Suppressor macrophage (primary cell): ENCODE data around the gene TMEM100.

Experiments used
- DNase-seq, 4 experiments: peaks; one replicate each; pipeline ENCODE4 v3.0.0-alpha.2; 2020 to 2022

Gene TMEM100

GRCh38 chr17:55743103-55743679, 20.5 kb upstream of the TMEM100 start:
- DNase-seq, result no peak

DNA sequence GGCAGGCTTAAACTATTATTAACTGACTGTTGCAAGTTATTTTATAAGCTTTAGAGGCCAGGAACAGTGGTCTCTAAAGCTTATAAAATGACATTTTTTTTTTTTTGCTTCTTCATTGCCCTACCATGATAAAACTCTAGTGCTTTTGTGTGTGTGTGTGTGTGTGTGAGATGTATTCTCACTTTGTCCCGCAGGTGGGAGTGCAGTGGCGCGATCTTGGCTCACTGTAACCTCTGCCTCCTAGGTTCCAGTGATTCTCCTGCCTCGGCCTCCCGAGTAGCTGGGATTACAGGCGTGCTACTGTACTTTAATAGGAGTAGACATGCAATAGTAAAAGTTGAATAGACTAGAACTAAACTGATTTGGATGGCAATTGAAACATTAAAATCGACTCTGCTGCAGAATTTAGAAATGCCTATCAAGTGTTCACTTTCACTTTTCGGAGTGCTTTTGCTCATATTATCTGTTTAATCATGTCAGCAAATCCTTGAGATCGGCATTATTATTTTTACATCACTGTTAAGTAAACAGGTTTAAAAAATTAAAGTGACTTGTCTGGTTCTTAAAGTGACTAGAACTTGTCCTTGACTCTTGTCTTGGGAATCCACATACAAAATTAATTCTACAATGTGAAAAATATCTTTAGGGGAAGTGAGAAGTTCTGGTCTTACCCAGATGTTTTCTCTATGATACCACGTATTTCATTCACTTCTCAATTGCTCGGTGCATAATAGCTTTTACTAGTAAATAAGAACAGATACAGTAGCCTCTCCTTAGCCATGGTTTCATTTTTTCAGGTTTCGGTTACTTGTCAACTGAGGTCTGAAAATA, 19.8 kb upstream of the TMEM100 start:
- DNase-seq, result no peak

- DNase-seq, result no peak
Measured at GRCh38 chr17:55741356-55741700, 18.7 kb upstream of the TMEM100 start.

DNA sequence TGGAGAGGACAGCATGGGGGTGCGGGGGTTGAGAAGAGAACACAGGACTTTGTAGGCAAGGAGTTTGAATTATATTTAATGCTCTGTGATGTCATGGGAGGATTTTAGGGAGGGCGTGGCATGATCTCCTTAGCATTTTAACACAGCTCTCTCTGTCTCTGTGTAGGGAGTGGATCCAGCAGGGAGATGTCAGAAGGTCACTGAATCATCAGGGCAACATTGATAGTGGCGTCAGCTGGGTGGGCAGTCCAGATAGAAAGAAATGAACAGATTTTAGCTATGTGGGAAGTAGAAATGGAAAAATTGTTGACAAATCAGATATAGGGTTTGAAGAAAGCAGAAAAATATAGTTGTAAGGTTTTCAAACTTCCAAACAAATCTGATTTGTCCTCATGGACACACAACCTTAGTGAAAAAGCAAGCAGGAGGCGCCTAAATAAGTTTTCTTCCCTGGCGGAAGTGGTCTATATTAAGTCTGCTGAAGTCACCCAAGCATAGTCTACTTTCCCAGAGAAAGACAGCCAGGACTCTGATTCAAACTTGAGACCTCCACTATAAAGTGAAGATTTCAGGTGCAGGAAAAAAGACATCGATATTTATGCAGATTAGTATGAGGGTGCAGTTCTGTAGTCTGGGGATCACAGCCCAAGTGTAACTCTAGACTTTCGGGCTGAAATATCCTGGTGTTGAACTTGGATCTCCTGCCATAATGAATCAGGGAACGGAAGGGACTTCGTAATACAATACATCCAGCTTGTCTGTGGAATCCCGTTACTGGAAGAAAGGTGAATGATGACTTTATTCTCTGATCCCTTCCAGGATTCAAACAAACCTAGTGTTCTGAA, 18.1 kb upstream of the TMEM100 start:
- DNase-seq, result no peak

DNA sequence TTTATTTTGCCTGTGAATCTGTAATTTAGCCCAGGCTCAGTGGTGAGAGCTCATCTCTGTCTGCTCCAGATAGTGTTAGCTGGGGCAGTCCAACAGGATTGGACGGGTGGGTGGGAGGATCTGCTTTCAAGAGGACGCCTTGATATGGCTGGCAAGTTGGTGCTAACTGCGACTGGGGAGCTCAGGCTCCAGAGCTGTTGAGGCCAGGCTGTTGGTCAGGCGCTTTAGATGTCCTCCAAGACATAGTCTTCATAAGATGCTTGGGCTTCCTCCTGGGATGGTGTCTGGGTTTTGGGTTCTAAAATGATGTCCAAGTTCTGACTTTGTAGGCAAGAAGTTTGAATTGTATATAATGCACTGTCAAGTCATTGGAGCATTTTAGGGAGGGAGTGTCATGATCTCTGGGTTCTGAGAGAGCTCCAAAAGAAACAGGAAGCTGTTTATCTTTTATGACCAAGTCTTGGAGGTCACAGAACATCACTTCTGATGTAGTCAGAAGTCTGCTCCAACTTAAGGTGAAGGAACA, 15.4 kb upstream of the TMEM100 start:
- no peak for DNase-seq

GRCh38 chr17:55735731-55736405, 13.2 kb upstream of the TMEM100 start:
- peak; percentile 61 to 84 (median 69) for DNase-seq

GRCh38 chr17:55734128-55734781, 11.6 kb upstream of the TMEM100 start:
- no peak for DNase-seq

GRCh38 chr17:55731586-55732250, 9.1 kb upstream of the TMEM100 start:
- peak; percentile 13 to 46 (median 42) for DNase-seq

GRCh38 chr17:55730808-55731207, 8.1 kb upstream of the TMEM100 start:
- no peak for DNase-seq

DNA sequence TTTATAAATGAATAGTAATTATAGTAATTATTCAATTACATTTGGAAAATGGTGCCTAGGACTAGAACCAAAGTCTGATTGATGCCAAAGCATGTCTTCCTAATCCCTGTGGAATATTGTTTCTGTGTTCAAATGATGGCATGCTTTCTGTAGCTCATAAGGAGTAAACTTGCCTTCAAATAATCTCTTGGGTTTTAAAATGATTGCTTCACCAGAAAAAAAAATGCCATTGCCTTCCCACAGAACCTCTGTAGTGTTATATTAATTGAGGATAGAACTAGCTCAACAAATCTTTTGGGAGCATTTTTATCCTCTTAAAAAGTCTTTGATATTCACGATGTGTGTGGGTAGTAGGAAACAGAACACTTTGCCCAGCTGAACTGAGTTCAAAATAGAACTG, 7.7 kb upstream of the TMEM100 start:
- DNase-seq, result no peak

- DNase-seq, result no peak
Measured at GRCh38 chr17:55729484-55729883, 6.8 kb upstream of the TMEM100 start.

GRCh38 chr17:55728833-55729232, 6.2 kb upstream of the TMEM100 start:
- no peak for DNase-seq

DNA sequence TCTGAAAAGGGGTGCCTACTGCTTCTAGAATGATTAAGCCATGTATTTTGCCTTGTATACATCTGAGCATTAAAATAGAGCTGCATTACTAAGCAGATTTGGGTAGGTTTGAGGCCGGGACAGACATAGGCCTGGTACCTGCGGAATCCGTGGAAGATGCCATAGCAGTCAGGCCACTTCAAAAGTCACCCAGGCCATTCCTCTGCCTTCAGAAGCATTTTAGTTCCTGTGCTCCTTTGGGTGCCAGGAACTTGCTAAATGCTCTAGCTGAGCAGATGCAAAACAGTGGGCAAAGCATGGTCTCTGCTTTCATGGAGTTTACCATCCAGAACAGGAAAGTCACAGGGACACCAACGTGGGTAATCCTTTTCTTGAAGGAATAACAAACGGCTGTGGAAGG, 5.7 kb upstream of the TMEM100 start:
- no peak for DNase-seq

GRCh38 chr17:55727920-55728319, 5.3 kb upstream of the TMEM100 start:
- DNase-seq, result no peak

DNA sequence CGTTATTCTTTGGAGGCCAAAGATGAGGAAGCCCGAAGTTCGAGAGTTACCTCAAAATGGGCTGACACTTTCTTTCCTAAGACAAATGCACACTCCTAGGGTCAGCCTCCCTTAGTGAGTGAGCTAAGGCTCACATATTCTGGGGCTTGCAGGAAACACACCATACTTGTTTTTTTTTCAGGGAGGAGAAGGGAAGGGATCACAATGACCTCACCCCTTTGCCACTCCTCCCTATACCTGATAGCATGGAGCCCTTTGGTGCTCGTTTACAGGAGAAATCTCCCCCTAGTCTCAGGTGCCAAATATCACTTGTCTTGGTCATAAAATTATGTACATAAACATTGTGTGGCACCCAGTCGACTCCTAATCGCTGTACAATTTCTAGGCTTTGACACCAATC, 4.6 kb upstream of the TMEM100 start:
- no peak for DNase-seq

DNA sequence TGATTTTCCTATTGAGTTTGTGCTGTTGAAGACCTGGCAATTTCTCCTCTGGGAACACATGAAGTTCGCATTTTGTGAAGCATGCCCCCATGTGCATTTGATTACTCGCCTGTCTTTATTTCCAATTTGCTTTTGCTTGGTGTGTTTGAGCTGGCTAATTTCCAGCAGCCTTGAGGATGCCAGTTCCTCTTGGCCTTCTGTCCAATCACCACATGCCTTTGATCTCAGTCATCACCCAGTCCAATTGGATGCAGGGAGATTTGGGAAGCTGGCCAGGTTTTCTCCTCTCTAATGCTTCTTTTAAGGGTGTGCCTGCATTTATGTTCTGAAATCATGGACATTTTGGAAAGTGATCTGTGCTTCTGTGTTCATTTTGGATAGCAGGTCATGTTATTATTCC, 3.8 kb upstream of the TMEM100 start:
- DNase-seq, result no peak

DNA sequence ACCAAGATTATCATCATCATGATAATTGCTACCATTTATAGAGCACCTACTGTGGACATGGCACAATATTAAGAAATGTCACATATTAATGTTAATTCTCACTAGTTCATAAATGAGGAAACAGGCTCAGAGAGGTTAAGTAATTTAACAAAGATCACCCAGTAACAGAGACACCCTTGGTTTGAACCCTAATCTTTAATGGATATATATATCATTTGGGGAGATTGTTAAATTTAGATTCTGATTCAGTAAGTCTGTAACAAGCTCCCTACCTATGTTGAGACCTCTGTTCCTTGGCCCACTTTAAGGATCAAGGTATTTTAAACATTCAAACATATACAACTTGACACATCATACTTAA, 804 bp upstream of the TMEM100 start:
- DNase-seq, result no peak

DNA sequence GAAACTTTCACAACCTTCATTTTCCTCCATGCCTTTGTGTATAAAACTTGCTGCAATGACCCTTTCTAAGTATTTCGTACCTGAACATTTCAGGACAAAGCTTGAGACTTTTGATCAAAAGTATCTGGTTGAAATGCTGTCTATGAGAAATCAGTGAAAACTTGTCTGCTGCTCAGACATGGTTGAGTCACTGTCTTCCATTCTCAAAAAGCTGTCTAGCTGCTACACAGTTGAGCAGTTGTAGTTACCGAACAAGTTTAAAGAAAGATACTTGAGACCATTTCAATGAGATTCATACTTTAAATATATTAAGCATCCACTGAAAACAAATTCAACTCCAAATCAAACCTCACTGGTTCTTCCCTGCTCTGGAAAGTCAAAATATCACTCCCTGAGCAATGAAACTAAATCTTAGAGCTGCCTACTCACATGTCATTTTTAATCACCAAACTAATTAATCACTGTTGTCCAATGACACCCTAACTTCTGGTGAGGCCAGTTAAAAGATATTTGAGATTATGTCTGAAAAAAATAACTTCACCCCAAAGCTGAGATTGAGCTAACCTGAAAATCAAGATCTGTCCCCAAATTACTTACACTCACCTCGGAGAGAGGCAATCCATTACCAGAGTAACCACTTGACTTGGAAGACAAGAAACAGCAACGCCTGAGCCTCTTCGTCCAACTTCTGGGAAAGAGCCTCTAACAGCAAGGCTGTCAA, 488 bp downstream of the TMEM100 start:
- DNase-seq, result no peak

DNA sequence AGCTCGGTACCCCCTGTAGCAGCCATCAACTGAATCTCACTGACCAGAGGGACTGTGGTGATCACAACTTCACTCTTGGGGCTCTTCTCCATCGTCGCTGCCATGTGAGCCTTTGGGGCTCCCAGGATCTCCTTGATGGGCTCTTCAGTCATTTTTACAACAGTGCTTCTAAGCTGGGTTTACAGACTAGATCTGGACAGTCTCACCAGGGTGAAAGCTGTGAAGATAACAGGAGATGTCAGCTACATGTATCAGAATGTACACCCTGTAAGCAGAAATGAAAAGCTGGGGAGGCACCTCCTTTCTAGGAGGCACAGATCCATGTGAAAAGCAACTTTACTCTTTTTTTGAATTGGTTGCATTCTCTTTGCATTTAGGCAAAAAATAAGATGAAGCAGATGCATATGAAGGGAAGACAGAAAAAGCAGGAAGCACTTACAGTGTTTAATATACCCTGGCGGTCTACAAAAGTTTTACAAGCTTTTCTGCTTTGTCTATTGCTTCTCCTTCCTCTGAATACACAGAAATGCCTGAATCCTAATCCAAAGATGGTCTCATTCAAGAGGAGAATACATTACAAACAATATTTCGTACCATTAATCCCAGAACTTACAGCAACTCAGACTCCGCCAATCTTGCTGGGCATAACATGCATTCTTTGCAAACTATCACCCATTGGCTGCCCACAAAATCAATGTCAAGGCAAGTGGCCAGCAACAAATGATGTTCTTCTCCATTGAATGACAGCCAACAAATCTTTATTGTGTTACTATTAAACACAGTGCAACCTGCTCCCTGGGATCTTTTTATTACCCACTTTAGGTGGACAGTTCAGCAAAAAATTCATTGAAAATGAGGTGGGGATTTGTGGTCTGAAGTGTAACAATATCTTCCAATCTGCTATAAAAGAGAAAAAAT, 1.5 kb downstream of the TMEM100 start:
- no peak for DNase-seq
